ENCODE results near the gene ATP11C.
"Not testable (repeated sequence)": the region's sequence is repeated elsewhere in the genome, so short reads cannot be mapped to it uniquely, and the experiment has no call there.

ATP11C gene

DNA sequence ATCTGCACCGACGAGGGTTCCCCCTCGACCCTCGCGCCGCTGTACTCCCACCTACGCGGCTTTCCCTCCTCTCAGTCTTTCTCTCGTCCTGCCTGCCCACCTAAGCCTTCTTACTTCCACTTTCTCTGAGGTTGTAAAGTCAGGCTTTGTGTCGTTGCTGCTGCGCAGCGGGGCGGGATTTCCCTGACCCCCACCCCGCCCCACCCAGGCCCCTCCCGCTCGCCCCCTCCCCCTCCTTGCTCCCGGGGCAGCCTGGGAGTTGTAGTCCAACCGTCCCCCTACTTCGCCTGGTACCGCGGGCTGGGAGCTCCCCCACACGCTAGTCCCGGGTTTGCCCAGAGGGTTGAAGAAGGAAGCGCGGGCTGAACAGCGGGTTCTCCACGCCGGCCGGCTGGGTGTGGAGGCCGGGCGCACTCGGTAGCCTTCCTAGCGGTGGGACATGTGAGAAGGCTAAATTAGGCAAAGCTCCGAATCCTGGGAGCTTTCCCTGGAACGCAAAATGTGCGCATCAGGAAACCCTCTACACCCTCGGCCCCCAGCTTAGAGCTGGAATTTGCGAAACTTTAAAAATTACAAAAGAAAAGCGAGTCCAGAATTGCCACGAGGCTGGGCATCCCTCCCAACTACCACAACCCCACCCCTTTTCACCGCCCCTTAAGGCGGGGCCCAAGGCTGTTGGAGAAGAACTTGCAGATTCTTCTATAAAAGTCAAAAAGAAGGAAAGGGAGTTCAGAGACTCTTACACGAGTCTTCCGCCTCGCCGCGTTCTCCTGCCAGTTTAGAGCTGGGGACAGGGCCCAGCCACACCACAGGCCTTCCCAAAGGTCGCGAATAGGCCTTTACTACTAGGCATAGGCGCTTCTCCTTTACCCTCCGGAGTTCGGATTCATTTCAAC lies at the start of gene ATP11C:
Gene ATP11C, minus strand, starts transcription at position 153 of the 896 bp plus-strand sequence. CDS start 1,011 bp downstream, outside the sequence.
- DNase-seq, result peak; percentile 38

DNA sequence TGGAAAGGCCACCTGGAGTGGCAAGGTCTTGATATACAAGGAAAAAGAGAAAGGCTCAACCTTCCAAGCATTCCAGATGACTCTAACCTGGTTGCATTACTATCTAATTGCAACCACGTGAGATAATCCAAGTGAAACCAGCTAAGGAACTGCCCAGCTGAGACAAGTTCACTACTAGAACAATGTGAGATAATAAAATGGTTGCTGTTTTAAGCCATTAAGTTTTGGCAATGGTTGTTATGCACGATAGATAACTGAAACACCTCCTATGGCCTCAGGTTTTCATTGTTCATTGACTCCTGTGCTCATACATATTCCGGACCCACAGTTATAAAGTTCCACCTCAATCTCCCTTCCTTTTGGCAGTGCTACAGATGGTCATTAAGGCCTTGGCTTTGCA lies 41.6 kb upstream of the ATP11C start:
- DNase-seq, result no peak

DNA sequence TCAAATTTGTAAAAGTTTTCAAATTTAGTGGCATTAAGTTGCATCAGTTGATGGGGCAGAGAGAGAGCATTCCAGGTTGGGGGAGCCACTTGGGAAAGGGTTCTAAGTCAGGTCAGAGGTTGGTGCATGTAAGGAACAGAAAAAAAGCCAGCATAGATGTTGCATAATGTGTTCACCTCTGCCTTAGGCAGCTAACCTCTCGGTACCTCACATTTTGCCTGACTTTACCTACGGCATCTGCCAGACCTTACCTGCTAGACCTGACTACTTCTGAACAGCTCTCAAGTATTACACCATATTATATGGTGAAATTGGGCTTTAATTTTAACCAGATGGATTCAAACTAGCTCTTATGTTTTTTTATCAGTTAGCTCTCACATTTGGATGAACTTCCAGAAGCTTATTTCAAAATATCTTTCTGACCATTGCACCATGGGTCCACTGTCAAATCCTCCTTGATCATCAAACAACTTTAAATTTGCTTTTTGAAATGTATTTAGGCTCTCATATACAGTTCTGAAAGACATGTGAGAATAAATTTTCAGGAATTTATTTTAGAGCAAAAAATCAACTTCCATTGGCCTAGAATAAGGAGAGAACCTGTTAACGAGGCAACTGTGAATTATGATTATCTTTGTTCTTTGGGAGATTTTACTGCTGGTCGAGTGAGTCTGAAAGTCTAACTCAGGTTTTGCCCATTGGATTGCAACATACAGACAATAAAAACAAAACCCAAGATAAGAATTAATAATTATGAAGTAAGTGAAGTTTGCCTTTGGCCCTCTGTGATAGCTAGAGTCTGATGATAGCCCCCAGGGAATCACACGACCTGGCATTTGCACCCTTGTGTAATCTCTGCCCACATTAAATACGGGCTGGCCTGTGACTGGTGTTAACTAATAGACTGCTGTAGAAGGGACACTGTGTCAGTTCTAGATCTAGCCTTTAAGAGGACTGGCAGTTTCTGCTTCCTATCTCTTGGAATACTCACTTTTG lies 40.1 kb upstream of the ATP11C start:
- DNase-seq, result no peak

DNA sequence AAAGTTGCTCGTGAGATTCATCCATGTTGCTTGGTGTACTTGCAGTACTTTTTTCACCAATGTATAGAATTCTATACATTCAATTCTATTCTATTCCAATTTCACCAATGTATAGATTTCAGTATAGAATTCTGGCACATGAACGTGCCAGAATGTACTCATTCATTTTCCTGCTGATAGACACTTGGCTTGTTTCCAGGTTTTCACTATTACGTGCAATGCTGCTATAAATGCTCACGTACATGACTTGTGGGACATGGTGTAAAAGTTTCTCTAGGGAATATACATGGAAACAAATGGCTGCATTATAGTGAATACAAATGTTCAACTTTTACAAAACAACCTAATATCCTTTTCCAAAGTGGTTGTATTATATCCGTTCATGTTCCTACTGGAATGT lies 39.3 kb upstream of the ATP11C start:
- no peak for DNase-seq

DNA sequence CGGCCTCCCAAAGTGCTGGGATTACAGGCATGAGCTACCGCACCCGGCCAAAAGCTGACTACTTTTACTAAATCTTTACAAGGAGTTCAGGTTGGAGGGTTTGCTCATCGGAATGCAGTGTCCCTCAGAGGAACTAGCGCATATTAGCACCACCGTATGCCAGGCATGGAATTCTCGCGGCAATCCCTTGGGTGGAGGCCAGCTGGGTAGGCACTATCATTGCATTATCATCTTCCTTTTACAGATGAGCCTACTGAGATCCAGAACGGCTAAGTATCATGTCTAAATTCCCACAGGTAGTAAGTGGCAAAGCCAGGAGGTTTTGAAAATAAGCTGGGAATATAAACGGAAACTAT lies 38.5 kb upstream of the ATP11C start:
- DNase-seq, result no peak

DNA sequence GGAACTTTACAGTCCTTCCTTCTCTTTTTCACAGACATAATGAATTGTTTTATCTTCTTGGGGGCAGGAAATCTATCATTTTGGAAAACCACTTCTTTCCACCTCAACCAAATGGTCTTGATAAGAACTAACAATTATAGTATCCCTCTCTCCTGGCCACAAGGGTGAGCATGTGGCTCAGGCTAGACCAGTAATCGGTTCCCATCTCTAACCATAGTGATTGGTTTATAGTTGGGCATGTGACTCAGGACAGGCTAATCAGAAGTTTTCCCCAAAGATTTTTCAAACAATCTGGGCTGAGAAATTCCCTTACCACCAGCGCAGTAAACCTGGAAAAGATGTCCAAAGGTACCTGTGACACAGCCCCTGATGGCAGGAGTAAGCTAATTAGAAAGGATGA lies 36.4 kb upstream of the ATP11C start:
- no peak for DNase-seq

DNA sequence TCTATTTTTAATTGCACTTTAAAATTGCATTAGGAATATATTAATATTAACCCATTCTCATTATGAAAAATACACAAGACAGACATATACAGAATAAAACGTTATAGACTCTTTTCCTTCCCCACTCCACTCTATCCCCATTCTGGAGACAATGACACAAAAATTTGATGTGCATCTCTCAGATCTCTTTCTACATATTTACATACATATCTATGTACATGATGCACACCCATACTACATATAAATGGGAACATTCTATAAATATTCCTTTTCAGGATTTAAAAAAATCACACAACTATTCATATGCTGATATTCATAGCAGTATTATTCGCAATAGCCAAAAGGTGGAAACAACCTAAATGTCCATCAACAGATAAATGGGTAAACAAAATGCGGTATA lies 34.9 kb upstream of the ATP11C start:
- no peak for DNase-seq

DNA sequence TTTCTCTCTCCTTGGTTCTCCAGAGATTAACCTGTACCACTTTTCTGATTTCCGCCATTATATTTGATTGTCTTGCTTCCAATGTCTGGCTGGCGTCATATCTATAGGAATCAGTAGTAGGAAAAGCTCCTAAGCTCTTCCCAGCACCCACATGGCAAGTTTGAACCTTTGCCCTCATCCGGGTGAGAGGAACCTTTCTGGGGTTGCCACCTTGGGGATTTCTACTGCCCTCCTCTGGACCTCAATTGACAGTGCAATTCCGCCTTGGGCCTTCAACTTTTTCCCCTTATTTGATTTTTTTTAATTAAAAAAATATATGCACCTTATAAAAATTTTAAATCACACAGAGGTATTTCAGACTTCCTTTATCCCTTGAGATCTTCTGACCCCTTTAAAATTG lies 34.4 kb upstream of the ATP11C start:
- no peak for DNase-seq

DNA sequence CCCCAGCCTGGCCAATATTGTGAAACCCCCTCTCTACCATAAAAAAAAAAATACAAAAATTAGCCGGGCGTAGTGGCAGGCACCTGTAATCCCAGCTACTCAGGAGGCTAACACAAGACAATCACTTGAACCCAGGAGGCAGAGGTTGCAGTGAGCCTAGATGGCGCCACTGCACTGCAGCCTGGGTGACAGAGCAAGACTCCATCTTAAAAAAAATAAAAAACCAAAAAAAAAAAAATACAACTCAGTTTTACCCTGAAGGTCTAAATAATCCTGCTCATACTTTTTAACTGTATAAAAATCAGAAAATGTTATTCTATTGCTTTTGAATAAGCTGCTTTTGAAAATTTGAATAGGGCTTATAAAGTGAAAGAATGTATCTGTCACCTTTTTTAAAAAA lies 33.3 kb upstream of the ATP11C start:
- DNase-seq, result not testable (repeated sequence)

DNA sequence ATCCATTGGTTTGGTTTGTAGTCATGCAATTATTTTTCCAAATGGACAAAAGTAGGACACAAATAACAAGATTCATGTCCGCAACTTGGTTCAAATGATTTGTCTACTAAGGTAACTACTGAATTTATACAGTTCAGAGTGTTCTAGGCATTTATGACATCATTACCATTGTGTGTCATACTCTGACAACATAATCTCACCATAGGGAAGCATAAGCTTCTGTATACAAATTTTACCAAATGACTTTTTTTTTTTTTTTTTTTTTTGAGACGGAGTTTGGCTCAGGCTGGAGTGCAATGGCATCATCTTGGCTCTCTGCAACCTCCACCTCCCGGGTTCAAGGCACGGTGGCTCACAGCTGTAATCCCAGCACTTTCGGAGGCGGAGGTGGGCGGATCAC lies 32.6 kb upstream of the ATP11C start, which contains the start of gene CXorf66:
Gene CXorf66, minus strand, starts transcription at position 101 of the 400 bp plus-strand sequence. Its CDS starts 25 bp downstream, at position 76.
- DNase-seq, result no peak

DNA sequence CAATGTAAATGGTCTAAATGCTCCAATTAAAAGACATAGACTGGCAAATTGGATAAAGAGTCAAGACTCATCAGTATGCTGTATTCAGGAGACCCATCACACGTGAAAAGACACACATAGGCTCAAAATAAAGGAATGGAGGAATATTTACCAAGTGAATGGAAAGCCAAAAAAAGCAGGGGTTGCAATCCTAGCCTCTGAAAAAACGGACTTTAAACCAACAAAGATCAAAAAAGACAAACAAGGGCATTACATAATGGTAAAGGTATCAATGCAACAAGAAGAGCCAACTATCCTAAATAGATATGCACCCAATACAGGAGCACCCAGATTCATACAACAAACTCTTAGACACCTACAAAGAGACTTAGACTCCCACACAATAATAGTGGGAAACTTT lies 28.2 kb upstream of the ATP11C start:
- not testable (repeated sequence) for DNase-seq

DNA sequence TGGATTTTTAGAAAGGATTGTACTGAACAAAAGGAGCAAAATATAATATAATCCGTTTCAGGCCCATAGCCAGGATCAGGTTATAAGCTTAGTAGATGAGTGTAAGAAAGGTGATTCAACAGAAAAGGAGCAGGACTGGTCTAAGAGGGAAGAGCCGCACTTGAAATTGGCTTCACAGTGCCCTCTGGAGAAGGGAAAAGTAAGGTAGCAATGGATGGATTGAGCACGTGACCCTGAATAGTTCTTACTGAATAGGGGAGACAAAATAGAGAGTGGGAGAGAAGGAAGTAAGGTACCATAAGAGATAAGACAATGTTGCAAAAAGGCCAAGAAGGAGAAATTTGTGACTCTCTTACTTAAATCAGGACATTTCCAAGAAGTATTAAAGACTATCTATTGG lies 16.9 kb upstream of the ATP11C start:
- DNase-seq, result no peak

DNA sequence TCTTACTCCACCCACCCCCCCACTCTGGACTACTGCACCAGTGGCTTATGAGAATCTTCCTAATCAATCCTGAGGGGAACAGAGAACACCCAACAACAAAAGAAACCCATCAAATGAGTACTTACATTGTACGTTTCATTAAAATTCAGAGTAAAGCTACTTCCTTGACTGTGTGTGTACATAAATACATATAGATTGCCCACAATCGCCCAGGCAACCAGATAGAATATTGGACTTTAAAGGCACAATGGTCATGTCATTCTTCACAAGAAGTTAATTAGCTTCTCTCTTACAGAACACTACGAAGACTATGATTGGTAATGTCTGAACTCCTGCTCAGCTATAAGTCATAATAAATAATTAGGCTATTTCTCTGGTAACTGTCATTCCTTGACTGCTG lies 12.2 kb upstream of the ATP11C start:
- no peak for DNase-seq

DNA sequence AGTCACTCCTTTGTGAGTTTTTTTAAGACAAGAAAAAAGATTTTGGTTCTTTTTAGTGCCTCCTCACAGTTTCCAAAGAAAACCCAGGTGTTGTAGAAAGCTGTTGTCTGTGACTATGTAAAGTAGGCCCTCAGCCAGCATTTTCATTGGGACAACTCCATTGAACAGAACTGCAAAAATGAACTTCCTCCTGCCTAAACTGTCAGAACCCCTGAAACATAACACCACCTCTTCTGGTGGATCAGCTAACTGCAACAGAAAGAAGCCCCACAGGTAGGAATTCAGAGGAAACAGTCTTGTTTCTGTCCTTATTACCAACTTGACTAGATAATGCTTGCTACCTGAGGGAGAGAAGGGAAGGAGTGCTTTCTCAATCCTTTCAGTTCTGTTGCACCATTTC lies 3.4 kb upstream of the ATP11C start:
- DNase-seq, result no peak

DNA sequence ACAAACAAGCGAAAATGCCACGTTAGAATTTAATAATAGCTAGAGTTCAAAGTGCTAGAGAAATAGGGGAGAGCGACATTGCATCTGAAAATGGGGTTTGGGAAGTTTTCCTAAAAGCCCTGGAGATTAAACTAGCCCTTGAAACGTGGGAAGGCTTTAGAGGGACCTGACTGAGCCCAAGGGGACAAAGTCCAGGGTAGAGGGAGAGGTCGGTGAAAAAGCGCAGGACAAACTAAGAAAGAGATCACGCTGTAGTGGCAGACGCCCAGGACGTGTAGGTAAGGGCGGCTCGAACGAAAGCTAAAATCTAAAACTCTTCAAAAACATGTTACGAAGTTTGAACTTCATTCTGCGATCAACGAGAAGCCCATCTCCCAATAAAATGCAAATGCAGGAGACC lies 1.1 kb upstream of the ATP11C start:
- DNase-seq, result no peak

DNA sequence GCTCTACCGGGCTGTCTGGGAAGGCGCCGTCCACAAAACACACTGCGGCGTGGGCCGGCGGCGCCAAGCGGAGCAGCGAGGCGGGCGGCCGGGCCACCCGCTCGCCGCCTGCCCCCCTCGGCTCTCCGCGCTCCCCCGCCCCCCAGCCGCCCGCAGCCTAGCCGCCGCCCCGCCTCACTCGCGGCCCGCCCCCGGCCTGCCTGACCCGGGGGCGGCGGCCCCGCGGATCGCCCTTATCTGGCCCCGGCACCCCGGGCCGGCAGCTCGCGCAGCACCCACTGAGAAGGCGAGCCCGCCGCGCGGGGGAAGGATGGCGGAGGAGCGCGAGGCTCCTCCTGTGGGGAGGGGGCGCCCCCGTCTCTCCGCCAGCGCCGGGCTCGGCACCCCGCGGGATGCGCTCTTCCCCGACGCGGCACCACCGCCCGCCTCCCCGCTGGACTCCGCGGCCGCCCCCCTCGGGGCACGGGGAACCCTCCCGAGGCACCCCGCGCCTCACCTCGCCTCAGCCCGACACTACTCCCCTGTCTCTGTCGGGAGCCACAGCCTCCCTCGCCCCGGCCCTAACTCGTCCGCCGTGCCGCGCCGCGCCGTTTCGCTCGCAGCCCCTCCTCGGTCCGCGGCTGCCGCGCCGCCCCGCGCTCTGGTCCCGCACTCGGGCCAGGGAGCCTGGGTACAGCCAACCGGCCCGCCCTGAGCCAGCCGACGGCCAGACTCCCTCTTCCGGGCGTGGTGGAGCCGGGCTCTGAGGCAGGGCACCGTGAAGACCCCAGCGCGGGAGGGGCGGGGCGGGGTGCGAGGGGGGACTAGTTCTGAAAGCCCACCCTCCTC lies 566 bp downstream of the ATP11C start:
- DNase-seq, result no peak

DNA sequence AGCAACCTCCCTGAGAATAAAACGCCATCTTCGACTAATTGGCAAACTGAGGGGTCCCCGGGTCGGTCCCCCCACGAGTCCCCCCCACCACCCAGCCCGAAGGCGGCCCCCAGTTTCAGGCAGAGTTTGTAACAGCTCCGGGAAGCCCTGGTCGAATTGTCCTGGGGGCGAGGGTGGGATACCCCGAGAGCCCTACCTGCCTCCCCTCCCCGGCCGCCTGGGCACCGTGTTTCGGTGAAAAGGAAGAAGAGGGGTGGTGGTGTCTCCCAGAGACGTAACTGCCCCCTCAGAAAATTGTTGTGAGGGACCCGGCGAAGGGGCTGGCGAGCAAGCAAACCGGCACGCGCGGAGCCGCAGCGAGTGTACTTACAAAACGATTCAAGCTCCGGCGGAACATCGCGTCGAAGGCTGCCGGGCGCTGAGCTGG lies 1.2 kb downstream of the ATP11C start:
- DNase-seq, result no peak

DNA sequence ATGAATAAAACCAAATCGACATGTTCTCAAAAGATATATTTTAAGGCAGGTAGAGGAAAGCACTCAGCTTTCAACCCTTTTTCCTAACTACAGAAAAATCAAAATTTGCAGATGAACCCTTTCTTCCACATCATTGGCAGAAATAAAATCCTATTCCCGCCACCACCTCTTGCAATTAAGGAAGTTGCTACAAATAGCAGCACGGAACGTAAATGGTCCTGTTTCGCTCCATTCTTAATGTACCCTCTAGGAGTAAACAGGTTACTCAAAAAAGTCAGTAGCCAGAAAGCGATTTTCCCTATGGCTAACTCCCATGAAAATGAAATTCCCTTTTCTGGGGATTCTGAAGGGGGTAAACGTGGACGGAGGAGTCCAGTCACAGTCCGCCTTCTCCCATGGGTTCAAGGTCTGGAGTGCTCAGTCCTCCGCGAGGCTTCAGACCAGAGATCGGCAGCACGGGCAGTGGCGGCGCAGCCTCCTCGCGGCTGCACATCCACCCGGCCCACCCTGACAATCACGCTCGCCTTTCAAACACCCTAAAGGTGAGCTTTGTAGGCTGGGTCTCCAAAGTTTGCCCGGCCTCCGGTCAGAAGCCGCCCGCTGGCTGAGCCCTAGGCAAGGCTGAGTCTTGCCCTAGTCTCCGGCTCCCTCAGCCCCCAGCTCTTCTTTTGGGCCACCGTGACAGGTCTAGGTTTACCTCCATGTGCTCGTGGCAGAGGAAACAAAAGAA lies 1.8 kb downstream of the ATP11C start:
- DNase-seq, result no peak

DNA sequence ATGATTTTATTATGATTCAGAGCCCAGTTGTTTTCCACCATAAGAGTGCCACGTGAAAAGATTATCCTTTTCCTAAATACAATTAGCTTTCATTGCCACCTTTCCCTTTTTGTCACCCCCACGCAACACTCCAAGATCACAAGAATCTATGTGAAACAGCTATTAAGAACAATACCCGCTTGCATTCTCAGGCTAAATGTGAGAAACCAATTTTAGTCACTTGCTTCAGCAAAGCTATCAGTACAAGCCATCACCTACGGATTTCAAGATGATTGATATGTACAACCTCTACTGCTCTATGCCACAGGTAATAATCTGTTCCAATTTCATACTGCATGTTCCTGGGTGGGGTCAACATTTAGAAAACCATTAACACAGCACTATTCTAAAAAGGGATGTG lies 2.5 kb downstream of the ATP11C start:
- DNase-seq, result no peak

DNA sequence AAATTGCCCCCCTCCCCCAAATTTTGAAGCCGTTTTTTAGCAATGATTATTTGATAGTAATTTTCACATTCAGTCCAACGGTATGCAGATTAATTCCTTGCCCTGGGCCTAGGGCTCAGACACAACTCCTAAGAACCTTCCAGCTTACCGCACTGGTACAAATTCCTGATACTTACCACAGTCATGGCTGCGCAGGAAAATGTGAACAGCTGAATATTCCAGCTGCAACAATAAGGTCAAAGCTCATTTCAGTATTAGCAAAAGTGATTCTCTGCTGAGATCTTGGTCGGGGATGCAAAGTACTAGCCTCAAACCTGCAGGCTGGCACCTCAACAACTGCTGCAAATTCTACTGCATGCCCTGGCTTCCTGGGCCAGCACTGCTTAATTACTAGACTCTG lies 3.0 kb downstream of the ATP11C start:
- no peak for DNase-seq

DNA sequence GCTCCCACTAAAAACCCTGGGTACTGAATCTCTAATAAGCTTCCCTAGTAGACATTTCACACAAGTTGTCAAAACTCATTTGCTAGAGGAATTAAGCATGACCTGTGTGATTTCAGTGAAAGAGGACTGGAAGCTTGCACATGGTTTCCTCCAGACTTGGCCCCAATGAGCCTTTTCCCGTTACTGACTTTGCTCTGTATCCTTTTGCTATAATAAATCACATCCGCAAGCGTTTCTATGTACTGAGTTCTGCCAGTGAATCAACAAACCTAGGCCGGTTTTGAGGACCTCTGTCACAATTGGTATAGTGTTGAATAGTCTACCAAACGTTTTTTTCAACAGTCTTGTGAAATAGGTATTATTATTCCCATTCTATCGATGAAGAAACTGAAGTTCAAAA lies 8.2 kb downstream of the ATP11C start:
- no peak for DNase-seq

DNA sequence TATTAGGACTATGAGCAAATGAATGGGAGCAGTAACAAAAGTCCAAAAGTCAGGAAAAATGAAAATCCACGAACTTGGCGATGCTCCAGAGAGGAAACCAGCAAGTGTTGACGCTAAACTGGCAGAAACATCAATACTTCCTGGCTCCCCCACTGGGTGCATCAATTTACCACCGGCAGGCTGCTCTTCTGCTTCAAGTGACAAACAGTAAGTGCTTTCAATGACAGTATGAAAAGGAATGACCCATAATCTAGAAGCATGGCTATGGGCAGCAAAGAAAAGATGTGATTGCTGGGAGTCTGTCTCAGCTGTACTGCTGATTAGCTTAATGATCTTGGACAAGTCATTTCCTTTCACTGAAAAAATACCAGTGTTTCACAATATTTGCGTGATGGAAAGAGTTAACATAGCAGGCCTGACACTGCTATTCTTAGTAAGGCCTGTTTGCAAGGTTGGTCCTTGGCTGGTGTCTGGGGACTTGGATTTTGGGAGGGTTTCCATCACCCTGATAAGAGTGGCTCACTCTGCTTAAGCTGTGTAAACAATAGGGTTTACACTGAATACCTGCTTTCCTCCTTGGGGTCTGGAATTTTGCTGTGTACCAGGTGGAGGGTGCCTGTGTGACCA lies 8.7 kb downstream of the ATP11C start:
- DNase-seq, result no peak
